Lower lobe of right lung (tissue), 2 donors: Measurements from ENCODE around the gene NKAIN2. TPM values are rescaled to one million over a fixed set of nuclear protein-coding genes. Genes with fewer than 3 reads are reported as not detected.

ENCODE experiments used
- ATAC-seq, 2 donors: fragments of 200-7000 bp; cut with Tn5 transposase; one replicate each; pipeline ENCODE4 v1.9.1; 2020 to 2022; ENCODE audit warnings: mild to moderate bottlenecking in 2 of 2, moderate library complexity in 2 of 2
- DNase-seq: peaks from one replicate; pipeline ENCODE4 v3.0.0-alpha.2; 2020
- H3K27ac ChIP-seq: fragments of 200-600 bp; one replicate; pipeline ENCODE4 v1.8.0; 2022
- H3K27me3 ChIP-seq: fragments of 200-600 bp; one replicate; pipeline ENCODE4 v1.8.0; 2022; ENCODE audit warnings: low read depth
- H3K36me3 ChIP-seq: fragments of 200-600 bp; one replicate; pipeline ENCODE4 v1.8.0; 2022; ENCODE audit warnings: mild to moderate bottlenecking
- H3K4me1 ChIP-seq: fragments of 200-600 bp; one replicate; pipeline ENCODE4 v1.8.0; 2022
- H3K4me3 ChIP-seq: fragments of 200-600 bp; one replicate; pipeline ENCODE4 v1.8.0; 2022; ENCODE audit warnings: mild to moderate bottlenecking
- H3K9me3 ChIP-seq: fragments of 200-600 bp; one replicate; pipeline ENCODE4 v1.8.0; 2022
- intact Hi-C: fragments of 100-400 bp; cut with DNase I; formaldehyde crosslinking; loops from one replicate; pipeline ENCODE4 v1.11.0; 2022
- total RNA-seq: library from RNA; stranded (reverse); fragmentation: NEBNext Ultra II Directional; extraction: Animal tissue kit (Norgen Biotek cat#: 25700); gene quantifications from one replicate; pipeline ENCODE4 v1.2.1, GENCODE V29; 2021
- TF ChIP-seq, protein P1 (sequence below): fragments of 200-600 bp; IDR thresholded peaks from one replicate; pipeline ENCODE4 v1.8.0; 2022; ENCODE audit warnings: antibody characterized with exemption, mild to moderate bottlenecking
- donor health status: DM: no; HTN: yes; CAD: no; lungs with severe emphysema.

Gene NKAIN2
- total RNA-seq, 1 donor from 2014 or later: 0.12 TPM

DNA sequence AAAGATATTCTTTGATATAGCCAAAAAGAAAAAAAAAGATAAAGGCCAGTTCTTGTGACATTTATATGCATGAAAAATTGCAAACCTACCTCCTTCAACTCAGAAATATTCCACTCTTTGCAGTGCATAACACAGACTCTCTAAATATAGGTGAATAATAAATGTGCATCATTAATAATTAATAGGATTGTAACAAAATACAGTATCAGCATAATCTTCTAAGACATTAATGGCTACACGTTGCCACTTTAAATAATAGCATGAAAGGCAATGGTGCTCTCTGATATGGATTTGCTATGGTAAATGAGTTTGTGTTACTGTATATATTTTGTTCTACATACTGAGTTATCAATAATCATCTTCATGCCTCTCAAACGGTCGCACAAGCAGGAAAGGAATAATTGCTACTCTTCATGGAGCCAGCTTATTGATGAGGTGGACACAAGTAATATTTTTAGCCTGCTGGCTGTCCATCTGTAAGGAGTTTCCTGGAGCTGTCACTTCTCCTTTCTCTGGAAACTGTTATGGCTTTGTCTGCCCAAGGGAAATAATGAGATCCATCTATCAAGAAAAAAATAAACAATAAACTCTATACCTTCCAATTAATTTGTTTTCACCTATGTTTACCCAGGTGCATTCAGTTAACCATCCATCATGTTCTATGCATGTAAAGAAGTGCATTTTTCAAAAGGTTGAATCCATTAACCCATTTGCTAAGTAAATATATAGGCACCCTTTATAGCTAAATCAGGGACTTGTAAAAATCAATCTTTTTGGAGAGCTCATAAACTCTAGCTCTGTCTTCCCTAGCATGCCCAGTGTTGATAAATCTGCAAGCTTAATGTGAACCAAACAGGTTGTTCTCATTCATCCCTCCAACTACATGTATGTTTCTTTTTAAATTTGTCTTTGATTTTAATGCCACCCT, 253.0 kb downstream of the NKAIN2 start:
- no peaks in the 10 kb centered on the region for H3K27me3 ChIP-seq
- no peaks in the 10 kb centered on the region for H3K9me3 ChIP-seq
- TF ChIP-seq, protein P1, sequence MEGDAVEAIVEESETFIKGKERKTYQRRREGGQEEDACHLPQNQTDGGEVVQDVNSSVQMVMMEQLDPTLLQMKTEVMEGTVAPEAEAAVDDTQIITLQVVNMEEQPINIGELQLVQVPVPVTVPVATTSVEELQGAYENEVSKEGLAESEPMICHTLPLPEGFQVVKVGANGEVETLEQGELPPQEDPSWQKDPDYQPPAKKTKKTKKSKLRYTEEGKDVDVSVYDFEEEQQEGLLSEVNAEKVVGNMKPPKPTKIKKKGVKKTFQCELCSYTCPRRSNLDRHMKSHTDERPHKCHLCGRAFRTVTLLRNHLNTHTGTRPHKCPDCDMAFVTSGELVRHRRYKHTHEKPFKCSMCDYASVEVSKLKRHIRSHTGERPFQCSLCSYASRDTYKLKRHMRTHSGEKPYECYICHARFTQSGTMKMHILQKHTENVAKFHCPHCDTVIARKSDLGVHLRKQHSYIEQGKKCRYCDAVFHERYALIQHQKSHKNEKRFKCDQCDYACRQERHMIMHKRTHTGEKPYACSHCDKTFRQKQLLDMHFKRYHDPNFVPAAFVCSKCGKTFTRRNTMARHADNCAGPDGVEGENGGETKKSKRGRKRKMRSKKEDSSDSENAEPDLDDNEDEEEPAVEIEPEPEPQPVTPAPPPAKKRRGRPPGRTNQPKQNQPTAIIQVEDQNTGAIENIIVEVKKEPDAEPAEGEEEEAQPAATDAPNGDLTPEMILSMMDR: no peak
- no peak for ATAC-seq
- no peaks in the 10 kb centered on the region for H3K36me3 ChIP-seq
- intact Hi-C loops: no loop called here
- no peak overlapping the region for H3K4me3 ChIP-seq
- H3K27ac ChIP-seq: no peak overlapping the region
- H3K4me1 ChIP-seq: no peaks in the 10 kb centered on the region
- no peak for DNase-seq

DNA sequence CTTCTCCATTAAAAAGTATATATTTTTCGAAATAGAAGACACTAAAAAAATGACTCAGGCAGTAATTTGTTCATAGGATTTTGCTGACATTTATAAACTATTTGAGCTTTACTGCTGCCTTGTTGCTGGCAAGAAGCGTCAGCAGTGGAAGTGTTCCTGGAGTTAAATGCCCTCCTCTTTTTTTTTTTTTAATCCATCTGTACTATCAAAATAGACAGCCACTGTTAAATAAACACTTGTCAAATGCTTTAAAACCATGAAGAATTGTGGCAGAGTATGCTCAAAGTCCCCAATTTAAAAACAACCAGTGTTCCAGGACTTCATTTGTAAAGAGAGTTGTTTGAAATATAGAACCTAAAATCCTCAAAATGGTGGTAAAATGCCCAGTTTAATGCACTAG, 253.8 kb downstream of the NKAIN2 start:
- TF ChIP-seq, protein P1: no peak
- no peak for DNase-seq
- intact Hi-C loops: no loop called here
- Histone ChIP-seq H3K4me3 (no peak overlapping the region), H3K36me3 (no peaks in the 10 kb centered on the region), H3K27me3 (no peaks in the 10 kb centered on the region), H3K27ac (no peak overlapping the region), H3K9me3 (no peaks in the 10 kb centered on the region), H3K4me1 (no peaks in the 10 kb centered on the region)
- ATAC-seq: no peak

DNA sequence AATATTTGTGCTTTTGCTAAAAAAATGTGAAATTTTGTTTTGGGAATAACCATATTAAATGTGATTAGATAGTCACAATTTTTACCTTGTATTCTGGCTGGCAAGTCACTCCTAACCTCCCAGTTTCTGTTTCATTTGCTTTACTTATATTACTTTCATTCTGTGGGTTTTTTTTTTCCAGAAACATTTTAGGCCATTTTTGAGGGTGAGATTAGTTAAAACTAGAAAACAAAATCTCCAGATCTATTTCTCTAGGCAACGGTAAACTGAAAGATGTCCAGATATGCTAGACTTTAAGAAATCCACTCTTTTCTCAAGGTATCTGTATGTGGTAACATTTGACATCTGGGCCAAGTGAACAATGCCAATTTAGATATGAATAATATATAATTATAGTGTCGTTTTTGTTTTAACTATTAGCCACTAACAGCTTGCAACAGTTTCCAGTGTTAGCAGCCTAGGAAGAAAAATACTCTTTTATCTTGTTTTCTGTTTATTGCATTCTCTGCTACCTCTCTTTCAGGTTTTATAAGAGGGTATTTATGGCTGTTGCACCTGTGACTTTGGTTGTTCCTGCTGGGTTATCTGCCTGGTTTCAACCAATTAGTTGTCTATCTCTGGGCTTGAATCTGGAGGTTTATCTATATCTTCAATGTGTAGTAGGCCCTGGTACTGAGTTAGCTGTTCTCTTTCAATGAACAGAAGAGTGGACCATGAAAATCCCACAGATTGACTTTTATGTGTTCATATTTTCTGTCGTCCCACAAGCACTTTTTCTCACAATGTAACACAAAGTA, 260.9 kb downstream of the NKAIN2 start:
- intact Hi-C loops: no loop called here
- no peak overlapping the region for H3K4me3 ChIP-seq
- H3K4me1 ChIP-seq: no peaks in the 10 kb centered on the region
- TF ChIP-seq, protein P1: no peak
- ATAC-seq (no peak), DNase-seq (no peak)
- no peaks in the 10 kb centered on the region for H3K9me3 ChIP-seq
- no peak overlapping the region for H3K27ac ChIP-seq
- no peaks in the 10 kb centered on the region for H3K36me3 ChIP-seq
- H3K27me3 ChIP-seq: no peaks in the 10 kb centered on the region

DNA sequence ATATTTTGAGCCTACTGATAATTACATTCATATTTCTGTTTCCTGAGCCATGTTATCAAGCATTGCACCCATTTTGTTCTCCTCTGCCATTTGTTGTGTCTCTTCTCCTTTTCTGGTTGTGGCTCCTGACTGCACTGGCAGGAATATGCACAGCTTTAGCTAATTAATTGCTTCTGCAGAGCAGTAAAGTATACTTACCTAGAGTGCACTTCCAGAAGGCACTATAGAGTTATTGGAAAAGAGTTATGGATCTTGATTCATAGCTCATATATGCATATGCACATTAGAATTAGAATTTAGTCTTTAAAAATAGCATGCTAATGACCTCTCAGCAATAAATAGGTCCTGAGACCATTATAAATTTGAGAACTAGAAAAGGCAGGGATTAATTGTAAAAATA, 262.6 kb downstream of the NKAIN2 start:
- TF ChIP-seq, protein P1: no peak
- H3K9me3 ChIP-seq: no peaks in the 10 kb centered on the region
- no peaks in the 10 kb centered on the region for H3K4me1 ChIP-seq
- no peak overlapping the region for H3K27ac ChIP-seq
- intact Hi-C loops: no loop called here
- H3K4me3 ChIP-seq: no peak overlapping the region
- no peaks in the 10 kb centered on the region for H3K36me3 ChIP-seq
- ATAC-seq (no peak), DNase-seq (no peak)
- no peaks in the 10 kb centered on the region for H3K27me3 ChIP-seq

DNA sequence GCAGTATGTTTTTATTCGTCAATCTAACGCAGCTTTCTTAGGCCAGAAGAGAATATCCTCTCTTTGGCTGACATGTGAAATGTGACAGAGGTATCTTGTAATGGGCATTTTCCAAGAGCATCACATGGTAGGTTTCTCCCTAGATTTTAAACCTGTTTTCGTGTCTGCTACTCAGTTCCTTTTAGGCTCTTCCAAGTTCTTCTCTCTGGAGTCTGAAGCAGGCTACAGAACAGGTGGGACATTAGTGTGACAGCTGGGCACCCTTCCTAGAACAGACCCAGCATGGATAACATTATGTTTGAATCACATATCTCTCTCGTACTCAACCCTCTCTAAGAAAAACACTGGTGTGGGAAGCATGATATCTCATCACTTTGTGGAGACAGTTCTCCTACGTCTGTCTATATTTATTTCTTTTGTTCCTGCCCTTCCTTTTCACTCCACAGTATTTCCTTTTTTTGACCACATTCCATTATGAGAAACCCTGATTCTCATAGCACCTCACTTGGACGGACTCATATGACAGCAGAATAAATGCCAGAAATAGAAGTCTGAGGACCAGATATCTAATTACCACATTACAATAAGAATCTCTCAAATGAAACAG, 263.4 kb downstream of the NKAIN2 start:
- H3K4me1 ChIP-seq: no peaks in the 10 kb centered on the region
- no peak overlapping the region for H3K27ac ChIP-seq
- H3K27me3 ChIP-seq: no peaks in the 10 kb centered on the region
- no peaks in the 10 kb centered on the region for H3K36me3 ChIP-seq
- ATAC-seq (no peak), DNase-seq (no peak)
- TF ChIP-seq, protein P1: no peak
- no peak overlapping the region for H3K4me3 ChIP-seq
- H3K9me3 ChIP-seq: no peaks in the 10 kb centered on the region
- intact Hi-C loops: no loop called here
